Endodermal cell (in vitro differentiated cells): ENCODE measurements around the gene ZNF367. TPM values are rescaled to one million over a fixed set of nuclear protein-coding genes. Genes with fewer than 3 reads are reported as not detected.

Experiments
- DNase-seq: peaks from one replicate; pipeline ENCODE4 v3.0.0-alpha.2; 2017
- H3K27ac ChIP-seq: 2 replicates; pipeline ENCODE4 v1.5.1; 2013; ENCODE audit warnings: mild to moderate bottlenecking, low read depth, low read length, moderate library complexity
- H3K27me3 ChIP-seq: 2 replicates; pipeline ENCODE4 v1.6.1; 2013; ENCODE audit warnings: mild to moderate bottlenecking, low read length, moderate library complexity; ENCODE audit not compliant: insufficient read depth, control insufficient read depth, poor library complexity, severe bottlenecking
- H3K36me3 ChIP-seq: 2 replicates; pipeline ENCODE4 v1.7.0; 2013; ENCODE audit warnings: mild to moderate bottlenecking, low read length, moderate library complexity; ENCODE audit not compliant: control insufficient read depth, insufficient read depth
- H3K4me1 ChIP-seq: one replicate; pipeline ENCODE4 v1.7.0; 2013; ENCODE audit warnings: low read length; ENCODE audit not compliant: control insufficient read depth, insufficient read depth
- H3K4me3 ChIP-seq: 2 replicates; pipeline ENCODE4 v1.5.1; 2013; ENCODE audit warnings: mild to moderate bottlenecking, low read length, moderate library complexity
- H3K9ac ChIP-seq: 2 replicates; pipeline ENCODE4 v1.6.1; 2013; ENCODE audit warnings: mild to moderate bottlenecking, low read length, moderate library complexity; ENCODE audit not compliant: poor library complexity, severe bottlenecking; ENCODE audit errors: extremely low read depth
- H3K9me3 ChIP-seq: 2 replicates; pipeline ENCODE4 v1.6.1; 2013; ENCODE audit warnings: mild to moderate bottlenecking, low read length, moderate library complexity; ENCODE audit not compliant: control insufficient read depth
- H3K27ac Mint-ChIP-seq: 2 replicates; pipeline ENCODE4 v1.8.0; 2020; ENCODE audit warnings: mixed read lengths
- H3K27me3 Mint-ChIP-seq: 2 replicates; pipeline ENCODE4 v1.8.0; 2021; ENCODE audit warnings: mild to moderate bottlenecking, mixed read lengths; ENCODE audit not compliant: insufficient read depth
- H3K36me3 Mint-ChIP-seq: 2 replicates; pipeline ENCODE4 v1.8.0; 2020; ENCODE audit warnings: low read depth, mixed read lengths
- H3K4me1 Mint-ChIP-seq: 2 replicates; pipeline ENCODE4 v1.8.0; 2020; ENCODE audit warnings: mixed read lengths
- H3K4me3 Mint-ChIP-seq: 2 replicates; pipeline ENCODE4 v1.8.0; 2020; ENCODE audit warnings: mild to moderate bottlenecking, moderate library complexity, mixed read lengths
- H3K9me3 Mint-ChIP-seq: 2 replicates; pipeline ENCODE4 v1.8.0; 2020; ENCODE audit warnings: mild to moderate bottlenecking, mixed read lengths
- WGBS, 2 experiments: methylation state at CpG; one replicate each; pipeline versions ENCODE4 v1.1.5 to v1.1.7; 2013; ENCODE audit warnings: missing lambda C conversion rate in 2 of 2, mixed read lengths in 1 of 2; ENCODE audit not compliant: insufficient coverage in 1 of 2, insufficient read length in 1 of 2; 5-methylcytosine and 5-hydroxymethylcytosine counted together
- total RNA-seq, 2 donors: library from RNA; stranded (reverse); fragmentation: NEBNext Ultra II Directional in 1 of 2; extraction: Animal tissue kit (Norgen Biotek cat#: 25700) in 1 of 2; gene quantifications; 2 replicates in 1 of 2; 3 replicates in 1 of 2; pipeline ENCODE4 v1.2.1, GENCODE V29; 2021
- TF ChIP-seq, protein P1 (sequence below): fragments of 200-600 bp; sonication (generic); conservative IDR thresholded peaks from 2 replicates; pipeline ENCODE4 v1.5.0; 2021; ENCODE audit warnings: antibody characterized with exemption, mild to moderate bottlenecking

The ZNF367 gene
- total RNA-seq, 2 donors from 2014 or later = 7.7 to 10.6 TPM

GRCh38 chr9:96398582-96399324 lies 19.4 kb downstream of the ZNF367 start:
- Histone ChIP-seq H3K4me3 (no peak overlapping the region), H3K9ac (no peak overlapping the region), H3K27me3 (no peaks in the 10 kb centered on the region), H3K4me1 (no peaks in the 10 kb centered on the region), H3K27ac (peak overlapping the region; percentile 26), H3K9me3 (peaks cover 11% of the 10 kb centered on the region), H3K36me3 (no peaks in the 10 kb centered on the region)
- Mint-ChIP-seq H3K36me3 (peaks cover 11% of the 10 kb centered on the region), H3K4me1 (peaks cover 20% of the 10 kb centered on the region), H3K27me3 (no peaks in the 10 kb centered on the region), H3K27ac (peak overlapping the region; percentile 88), H3K4me3 (no peak overlapping the region), H3K9me3 (peaks cover 11% of the 10 kb centered on the region)
- 80 to 93% methylated on average over 3 of the region's 3 CpGs for WGBS, 2 experiments
- TF ChIP-seq, protein P1, sequence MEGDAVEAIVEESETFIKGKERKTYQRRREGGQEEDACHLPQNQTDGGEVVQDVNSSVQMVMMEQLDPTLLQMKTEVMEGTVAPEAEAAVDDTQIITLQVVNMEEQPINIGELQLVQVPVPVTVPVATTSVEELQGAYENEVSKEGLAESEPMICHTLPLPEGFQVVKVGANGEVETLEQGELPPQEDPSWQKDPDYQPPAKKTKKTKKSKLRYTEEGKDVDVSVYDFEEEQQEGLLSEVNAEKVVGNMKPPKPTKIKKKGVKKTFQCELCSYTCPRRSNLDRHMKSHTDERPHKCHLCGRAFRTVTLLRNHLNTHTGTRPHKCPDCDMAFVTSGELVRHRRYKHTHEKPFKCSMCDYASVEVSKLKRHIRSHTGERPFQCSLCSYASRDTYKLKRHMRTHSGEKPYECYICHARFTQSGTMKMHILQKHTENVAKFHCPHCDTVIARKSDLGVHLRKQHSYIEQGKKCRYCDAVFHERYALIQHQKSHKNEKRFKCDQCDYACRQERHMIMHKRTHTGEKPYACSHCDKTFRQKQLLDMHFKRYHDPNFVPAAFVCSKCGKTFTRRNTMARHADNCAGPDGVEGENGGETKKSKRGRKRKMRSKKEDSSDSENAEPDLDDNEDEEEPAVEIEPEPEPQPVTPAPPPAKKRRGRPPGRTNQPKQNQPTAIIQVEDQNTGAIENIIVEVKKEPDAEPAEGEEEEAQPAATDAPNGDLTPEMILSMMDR = peak; percentile 37
- DNase-seq = no peak

DNA sequence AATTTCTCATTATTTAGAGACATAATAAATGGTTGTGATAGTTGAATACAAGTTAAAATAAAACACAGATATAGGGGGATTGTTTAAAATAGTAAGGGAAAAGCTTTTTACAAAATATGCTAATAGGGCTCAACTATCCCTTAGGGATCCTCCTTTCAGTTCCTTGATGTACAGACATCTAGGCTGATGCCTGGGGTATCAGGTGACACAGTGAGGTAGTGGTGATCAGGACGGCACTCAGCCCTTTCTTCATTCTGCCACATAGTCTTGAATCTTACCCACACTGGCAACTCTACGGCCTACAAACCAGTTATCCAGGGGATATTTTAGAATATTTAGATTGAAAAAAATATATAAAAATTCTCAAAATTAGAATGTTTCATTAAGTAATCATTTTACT lies 22.2 kb downstream of the ZNF367 start:
- TF ChIP-seq, protein P1 = no peak
- Histone ChIP-seq H3K4me1 (no peaks in the 10 kb centered on the region), H3K9ac (no peak overlapping the region), H3K4me3 (no peak overlapping the region), H3K27me3 (no peaks in the 10 kb centered on the region), H3K36me3 (peaks cover 17% of the 10 kb centered on the region), H3K9me3 (peaks cover 10% of the 10 kb centered on the region), H3K27ac (no peak overlapping the region)
- Mint-ChIP-seq H3K4me1 (peaks cover 23% of the 10 kb centered on the region), H3K27ac (no peak overlapping the region), H3K27me3 (no peaks in the 10 kb centered on the region), H3K36me3 (peaks cover 12% of the 10 kb centered on the region), H3K4me3 (no peak overlapping the region), H3K9me3 (peaks cover 6% of the 10 kb centered on the region)
- WGBS, 2 experiments = 93% methylated on average over 1 of the region's 2 CpGs; no CpG with 5 or more reads in 1 of the 2 experiments
- DNase-seq = no peak

DNA sequence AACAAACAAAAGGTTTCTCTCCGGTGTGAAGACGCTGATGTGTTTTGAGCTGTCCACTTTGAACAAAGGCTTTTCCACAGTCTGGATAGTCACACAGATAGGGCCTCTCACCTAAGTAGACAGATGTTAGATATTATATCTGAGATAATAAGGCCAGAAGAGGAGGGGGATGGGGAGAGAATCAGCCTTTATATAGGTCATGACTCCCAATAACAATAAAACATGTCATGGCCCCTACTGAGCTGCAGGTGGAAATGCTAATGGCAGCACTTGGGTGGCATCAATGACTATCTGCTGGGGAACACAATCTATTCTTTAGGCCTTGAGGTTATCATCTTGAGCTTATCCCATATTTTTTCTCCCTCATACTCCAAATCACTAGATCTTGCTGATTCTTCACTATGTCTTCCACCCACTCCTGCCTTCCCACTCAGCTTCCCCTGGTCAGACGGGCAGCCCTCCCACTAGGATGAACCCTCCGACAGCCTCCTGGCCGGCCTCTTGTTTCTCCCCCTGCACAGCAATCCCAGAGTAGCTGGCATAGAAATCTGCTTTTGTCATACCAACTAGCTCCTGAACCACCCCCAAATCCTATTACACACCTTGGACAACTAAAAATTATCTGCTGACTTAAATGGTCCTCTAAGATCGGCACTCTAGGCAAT lies 23.2 kb downstream of the ZNF367 start:
- 88 to 94% methylated on average over 4 to 6 of the region's 6 CpGs for WGBS, 2 experiments
- Mint-ChIP-seq H3K36me3 (peaks cover 14% of the 10 kb centered on the region), H3K4me3 (no peak overlapping the region), H3K9me3 (no peaks in the 10 kb centered on the region), H3K27ac (no peak overlapping the region), H3K4me1 (peaks cover 23% of the 10 kb centered on the region), H3K27me3 (no peaks in the 10 kb centered on the region)
- TF ChIP-seq, protein P1 = no peak
- no peak overlapping the region for H3K27ac ChIP-seq
- H3K4me1 ChIP-seq = no peaks in the 10 kb centered on the region
- peak overlapping the region; percentile 33 for H3K4me3 ChIP-seq
- H3K9me3 ChIP-seq = no peaks in the 10 kb centered on the region
- H3K36me3 ChIP-seq = peaks cover 27% of the 10 kb centered on the region
- H3K27me3 ChIP-seq = no peaks in the 10 kb centered on the region
- no peak overlapping the region for H3K9ac ChIP-seq
- DNase-seq = no peak
